Aorta (tissue), 5 donors: ENCODE data around the gene TRIM7. TPM values are rescaled to one million over a fixed set of nuclear protein-coding genes. Genes with fewer than 3 reads are reported as not detected.

Source experiments
- ATAC-seq: fragments of 200-7000 bp; cut with Tn5 transposase; one replicate; pipeline ENCODE4 v1.9.1; 2022; ENCODE audit warnings: moderate library complexity; ENCODE audit not compliant: low FRiP score
- DNase-seq, 2 donors: peaks; one replicate each; pipeline ENCODE4 v3.0.0-alpha.2; 2020
- H3K27ac ChIP-seq, 2 donors: one replicate each; pipeline ENCODE4 v1.5.1; 2013; ENCODE audit warnings: low read length in 2 of 2, mild to moderate bottlenecking in 2 of 2, moderate library complexity in 2 of 2, control low read depth in 1 of 2, inconsistent platforms in 1 of 2, low read depth in 1 of 2
- H3K27me3 ChIP-seq, 2 donors: one replicate each; pipeline ENCODE4 v1.6.1; 2013; ENCODE audit warnings: control low read depth in 1 of 2, low read length in 1 of 2, mild to moderate bottlenecking in 1 of 2, moderate library complexity in 1 of 2; ENCODE audit not compliant: insufficient read depth in 2 of 2, control insufficient read depth in 1 of 2
- H3K36me3 ChIP-seq, 2 donors: one replicate each; pipeline ENCODE4 v1.6.1; 2013; ENCODE audit warnings: control low read depth in 1 of 2, low read length in 1 of 2, mild to moderate bottlenecking in 1 of 2; ENCODE audit not compliant: insufficient read depth in 2 of 2, control insufficient read depth in 1 of 2
- H3K4me1 ChIP-seq, 2 donors: one replicate each; pipeline ENCODE4 v1.6.1; 2013; ENCODE audit warnings: low read length in 2 of 2, control low read depth in 1 of 2, mild to moderate bottlenecking in 1 of 2, moderate library complexity in 1 of 2; ENCODE audit not compliant: insufficient read depth in 2 of 2, control insufficient read depth in 1 of 2
- H3K4me3 ChIP-seq, 2 donors: one replicate each; pipeline ENCODE4 v1.5.1; 2013; ENCODE audit warnings: low read length in 2 of 2, control low read depth in 1 of 2, mild to moderate bottlenecking in 1 of 2
- H3K9me3 ChIP-seq: one replicate; pipeline ENCODE4 v1.6.1; 2013; ENCODE audit warnings: mild to moderate bottlenecking, low read length; ENCODE audit not compliant: control insufficient read depth
- WGBS, 2 donors: extraction: QIAGEN DNeasy Blood & Tissue Kit; methylation state at CpG; one replicate each; pipeline ENCODE4 v1.1.7; 2013; 5-methylcytosine and 5-hydroxymethylcytosine counted together
- intact Hi-C, 2 donors: fragments of 100-400 bp; cut with DNase I; formaldehyde crosslinking; loops; one replicate each; pipeline versions ENCODE4 v1.14.2 to v1.15.0; 2022
- polyA plus RNA-seq, 2 donors: library from polyadenylated mRNA; stranded (reverse); fragments of 200-250 nt; gene quantifications; one replicate each; pipeline ENCODE4 v1.2.3, GENCODE V29; 2013
- total RNA-seq, 2 donors: library from RNA; stranded (reverse); fragmentation: NEBNext Ultra II Directional; extraction: Animal tissue kit (Norgen Biotek cat#: 25700); gene quantifications; one replicate each; pipeline ENCODE4 v1.2.1, GENCODE V29; 2021
- donor health status: healthy with polysubstance abuse.
- donor health status: Bipolar disorder and iron deficiency.
- donor health status: DM: no; HTN: no; CAD: no.
- donor health status: DM: no; HTN: no; CAD: no.
- donor health status: DM: yes; HTN: yes; CAD: no.

Gene TRIM7
- total and polyA plus RNA-seq, 4 donors: 3.0 to 6.9 (median 5.3) TPM

DNA sequence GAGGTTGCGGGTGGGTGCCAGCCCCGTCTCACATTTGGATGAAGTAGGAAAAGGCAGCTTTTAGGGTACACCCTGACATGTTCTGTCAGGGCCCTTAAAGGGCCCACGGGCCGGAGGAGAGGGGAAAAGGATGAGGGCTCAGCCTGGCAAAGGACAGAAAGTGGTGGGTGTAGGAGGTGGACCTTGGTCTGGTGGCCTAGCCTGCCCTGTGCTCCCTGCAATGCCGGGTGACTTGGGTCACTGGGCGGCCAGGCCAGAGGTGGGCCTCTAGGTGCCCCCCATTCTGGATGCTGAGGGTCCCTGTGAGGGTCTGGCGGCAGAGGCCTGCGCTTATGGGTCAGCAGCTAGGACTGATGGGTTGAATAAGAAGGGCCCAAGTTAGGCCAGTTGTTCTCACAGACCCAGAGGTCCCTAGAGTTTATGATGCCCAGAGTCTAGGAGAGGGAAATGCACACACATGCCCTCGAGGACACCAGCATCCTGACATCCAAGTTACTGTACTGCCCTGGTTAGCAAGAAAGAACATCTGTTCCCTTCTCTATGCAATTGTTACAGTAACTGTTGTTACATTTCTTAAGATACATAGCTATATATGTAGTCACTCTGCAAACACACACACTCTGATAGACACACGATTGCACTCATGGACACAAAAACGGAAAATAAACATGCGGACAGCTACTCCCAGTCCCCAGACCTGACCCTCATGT is 12.5 kb downstream of the TRIM7 start:
- Histone ChIP-seq H3K27me3 (no peaks in the 10 kb centered on the region), H3K9me3 (no peaks in the 10 kb centered on the region), H3K4me1 (no peaks in the 10 kb centered on the region), H3K4me3 (peak overlapping the region; percentile 56 to 75), H3K36me3 (no peaks in the 10 kb centered on the region), H3K27ac (no peak overlapping the region)
- DNase-seq (peak in 1 of 2 donors; percentile 53), ATAC-seq (no peak)
- intact Hi-C loops: loop anchor here in 1 of 2 donors (5.0 kb wide), 1 partner anchor 70 kb away; the partner anchor contains the start of gene TRIM52
- WGBS, 2 donors: 49 to 50% methylated on average over 12 of the region's 12 CpGs

DNA sequence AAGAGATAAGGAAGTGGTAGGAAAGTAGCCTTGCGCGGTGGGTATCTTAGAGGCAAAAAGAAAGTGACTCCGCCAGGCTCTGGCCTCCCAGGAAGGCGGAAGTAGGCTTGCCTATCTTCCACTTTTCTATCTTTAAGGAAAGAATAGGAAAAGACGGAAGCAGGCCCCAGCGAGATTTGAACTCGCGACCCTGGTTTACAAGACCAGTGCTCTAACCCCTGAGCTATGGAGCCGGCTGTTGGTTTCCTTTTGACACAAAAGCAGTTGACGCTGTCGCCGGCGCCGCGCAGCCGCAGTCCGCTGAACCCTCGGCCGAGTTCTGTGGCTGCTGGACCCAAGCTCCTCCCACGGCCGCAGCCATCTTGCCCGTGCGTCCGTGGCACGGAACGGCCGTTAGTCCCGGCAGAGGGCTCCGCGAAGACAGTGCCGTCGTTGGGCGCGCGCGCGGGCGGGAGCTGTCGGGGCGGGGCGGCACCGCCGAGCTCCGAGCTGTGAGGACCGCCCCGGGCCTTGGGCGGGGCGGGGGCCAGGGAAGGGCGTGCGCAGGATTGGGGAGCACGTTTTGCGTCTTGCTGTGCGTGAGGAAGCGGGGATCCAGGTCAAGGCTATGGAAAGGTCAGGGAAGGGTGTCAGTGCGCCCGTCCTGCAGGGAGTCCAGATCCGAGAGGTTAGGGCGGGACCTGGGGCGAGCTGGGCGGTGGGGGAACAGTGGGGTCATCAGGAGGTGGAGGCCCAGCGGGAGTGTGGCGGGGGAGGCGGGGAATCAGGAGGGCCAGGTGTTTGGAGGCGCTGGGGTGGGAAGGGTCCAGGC is 13.3 kb downstream of the TRIM7 start:
- Histone ChIP-seq H3K9me3 (no peaks in the 10 kb centered on the region), H3K4me1 (no peaks in the 10 kb centered on the region), H3K4me3 (peak overlapping the region; percentile 56 to 75), H3K36me3 (no peaks in the 10 kb centered on the region), H3K27ac (peak overlapping the region in 1 of 2 donors; percentile 55), H3K27me3 (no peaks in the 10 kb centered on the region)
- peak; percentile 96 to 97 for DNase-seq
- intact Hi-C loops: loop anchor here (1.0 to 5.0 kb wide), 2 partner anchors 27 to 71 kb away; partner anchors contain the start of gene TRIM52 (in 1 of the 2)
- peak; percentile 90 for ATAC-seq
- 1% methylated on average over 58 to 64 of the region's 64 CpGs for WGBS, 2 donors

DNA sequence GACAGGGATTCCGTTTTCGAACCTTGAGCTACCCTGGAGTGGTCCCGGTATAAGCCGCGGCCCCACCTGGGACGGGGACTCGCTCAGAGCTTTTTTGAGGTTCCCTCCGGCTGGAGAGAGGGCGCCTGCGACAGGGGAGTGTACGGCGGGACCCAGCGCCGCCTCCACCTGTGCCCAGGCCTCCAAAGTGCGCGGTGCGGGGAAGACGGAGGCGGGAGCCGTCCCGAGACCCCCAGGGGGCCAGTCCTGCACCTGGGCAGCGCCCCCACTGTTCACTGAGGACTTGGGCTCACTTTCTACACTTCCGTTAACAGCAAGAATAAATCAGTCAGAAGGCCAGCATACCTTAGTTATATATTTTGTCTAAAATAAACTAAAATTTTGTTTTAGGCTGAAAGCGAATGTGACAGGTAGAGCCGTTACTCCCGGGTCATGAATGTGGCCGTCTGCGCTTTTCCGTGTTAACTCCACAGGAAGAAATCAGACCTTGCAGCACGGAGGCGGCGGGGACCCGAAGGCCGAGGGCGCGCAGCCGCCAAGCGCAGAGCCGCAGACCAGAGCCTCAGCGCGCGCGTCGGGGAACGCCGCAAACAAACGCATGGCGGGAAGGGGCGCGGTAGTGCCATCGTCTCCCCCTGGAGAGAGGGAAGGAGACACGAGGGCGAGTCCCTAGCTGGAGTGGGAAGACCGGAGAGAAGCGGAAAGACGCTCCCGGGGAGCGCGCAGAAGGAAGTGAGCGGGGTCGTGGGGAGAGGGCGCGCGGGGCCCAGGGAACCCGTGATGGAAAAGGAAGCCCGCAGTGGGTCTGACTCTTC is 14.1 kb downstream of the TRIM7 start:
- DNase-seq (peak; percentile 70 to 86), ATAC-seq (peak; percentile 28)
- H3K4me1 ChIP-seq: no peaks in the 10 kb centered on the region
- H3K9me3 ChIP-seq: no peaks in the 10 kb centered on the region
- H3K27ac ChIP-seq: peak overlapping the region in 1 of 2 donors; percentile 55
- peak overlapping the region; percentile 43 to 75 for H3K4me3 ChIP-seq
- H3K36me3 ChIP-seq: no peaks in the 10 kb centered on the region
- intact Hi-C loops: loop anchor here (1.0 to 5.0 kb wide), 2 partner anchors 27 to 71 kb away; partner anchors contain the start of gene TRIM52 (in 1 of the 2)
- H3K27me3 ChIP-seq: no peaks in the 10 kb centered on the region
- 1% methylated on average over 64 to 66 of the region's 66 CpGs for WGBS, 2 donors

DNA sequence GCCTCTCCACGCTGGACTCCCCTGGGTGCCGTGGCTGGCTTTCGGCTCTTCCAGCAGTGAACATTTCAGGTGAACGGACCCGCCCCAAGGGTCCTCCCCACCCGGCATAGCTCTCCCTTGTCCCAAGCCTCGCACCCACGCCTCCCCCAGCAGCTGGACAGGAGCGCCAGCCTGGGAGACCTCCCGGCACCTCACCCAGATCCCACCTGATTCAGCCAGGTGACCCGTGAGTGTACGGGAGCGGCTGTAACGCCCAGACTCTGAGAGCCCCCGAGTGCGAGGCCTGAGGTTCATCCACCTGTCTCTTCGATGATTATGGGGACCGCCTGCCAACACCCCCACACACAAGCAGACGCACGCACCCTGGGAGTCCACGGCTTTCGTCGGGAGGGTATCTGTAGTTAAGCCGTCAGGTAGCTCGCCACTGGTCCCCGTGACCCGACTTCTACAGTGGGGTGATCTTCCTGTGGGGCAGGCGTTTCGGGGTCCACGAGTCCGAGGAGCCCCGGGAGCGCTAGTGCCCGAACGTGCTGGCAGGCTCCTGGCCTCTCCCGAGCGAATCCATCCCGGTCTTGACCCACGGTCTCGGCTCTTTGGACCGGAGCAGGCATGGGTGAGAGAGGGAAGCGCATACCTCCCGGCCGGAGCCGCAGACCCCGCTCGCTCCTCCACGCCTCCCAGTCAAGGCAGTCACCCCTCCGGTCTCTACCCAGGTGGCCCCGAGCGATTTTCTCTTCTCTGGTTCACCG is 14.9 kb downstream of the TRIM7 start:
- no peaks in the 10 kb centered on the region for H3K27me3 ChIP-seq
- H3K4me3 ChIP-seq: peak overlapping the region; percentile 75 to 86
- intact Hi-C loops: loop anchor here (2.0 to 10.0 kb wide), 3 partner anchors 17 to 75 kb away; partner anchors contain the start of gene TRIM52 (in 2 of the 2)
- no peaks in the 10 kb centered on the region for H3K4me1 ChIP-seq
- WGBS, 2 donors: 0 to 1% methylated on average over 52 of the region's 52 CpGs
- DNase-seq: peak; percentile 64 to 83
- no peak for ATAC-seq
- no peaks in the 10 kb centered on the region for H3K9me3 ChIP-seq
- no peak overlapping the region for H3K27ac ChIP-seq
- no peaks in the 10 kb centered on the region for H3K36me3 ChIP-seq

DNA sequence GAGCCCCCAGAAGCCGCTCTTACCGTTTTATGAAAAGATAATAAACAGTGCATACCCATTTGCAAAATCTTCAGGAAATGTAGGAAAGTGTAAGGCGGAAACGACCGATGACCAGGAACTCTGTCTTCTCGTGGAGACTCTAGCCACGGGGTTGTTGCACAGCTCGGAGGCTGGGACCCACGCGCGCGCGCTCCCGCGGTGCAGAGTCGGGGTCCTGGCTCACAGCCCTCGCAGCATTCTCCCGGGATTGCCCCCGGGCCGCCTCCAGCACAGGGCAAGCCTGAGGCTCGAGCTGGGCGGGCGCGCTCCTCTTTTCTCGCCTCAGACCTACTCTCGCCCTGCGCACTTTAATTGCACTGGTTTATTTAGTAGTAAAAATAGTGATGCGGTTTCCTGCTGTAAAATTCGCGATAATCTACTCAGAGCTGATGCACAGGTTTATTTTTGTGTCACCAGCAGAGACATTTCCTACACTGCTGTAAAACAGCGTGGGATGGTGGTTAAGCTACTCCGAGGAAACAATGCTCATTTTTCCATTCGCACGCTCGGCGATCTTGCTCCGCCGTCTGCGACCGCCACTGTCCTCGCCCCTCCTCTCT is 15.5 kb downstream of the TRIM7 start:
- DNase-seq (peak in 1 of 2 donors; percentile 84), ATAC-seq (peak; percentile 1)
- no peak overlapping the region for H3K27ac ChIP-seq
- no peaks in the 10 kb centered on the region for H3K27me3 ChIP-seq
- H3K4me3 ChIP-seq: peak overlapping the region; percentile 75 to 86
- no peaks in the 10 kb centered on the region for H3K4me1 ChIP-seq
- intact Hi-C loops: loop anchor here in 1 of 2 donors (2.0 to 10.0 kb wide), 2 partner anchors 17 to 75 kb away; partner anchors contain the start of gene TRIM52
- no peaks in the 10 kb centered on the region for H3K9me3 ChIP-seq
- no peaks in the 10 kb centered on the region for H3K36me3 ChIP-seq
- 0% methylated on average over 41 of the region's 41 CpGs for WGBS, 2 donors

DNA sequence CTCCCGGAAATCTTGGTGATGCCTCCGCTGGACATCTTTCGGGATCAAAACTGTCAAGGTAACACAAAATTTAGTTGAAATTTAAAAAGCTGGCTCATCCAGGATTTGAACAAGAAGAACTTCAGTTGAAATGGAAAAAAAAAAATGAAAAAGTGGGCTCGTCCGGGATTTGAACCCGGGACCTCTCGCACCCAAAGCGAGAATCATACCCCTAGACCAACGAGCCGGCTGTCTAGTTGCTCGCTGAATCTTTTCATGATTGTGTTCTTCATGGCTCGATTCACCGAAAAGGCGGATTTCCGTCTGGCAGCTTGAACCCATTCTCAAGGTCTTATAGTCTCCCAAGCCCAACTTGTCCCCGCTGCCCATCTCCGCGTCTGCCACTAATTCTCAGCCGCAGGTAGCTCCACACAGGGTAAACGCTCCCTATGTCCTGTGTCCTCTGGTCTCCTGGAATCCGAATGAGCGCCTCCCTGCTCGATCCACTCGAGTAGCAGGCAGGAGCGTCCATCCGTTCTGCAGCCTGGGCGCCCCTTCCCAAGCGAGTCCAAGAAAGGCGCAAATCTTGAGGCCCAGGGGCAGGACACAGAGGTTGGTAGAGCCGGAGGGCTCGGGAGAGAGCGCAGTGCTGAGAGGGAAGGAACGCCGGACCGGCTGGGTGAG is 16.2 kb downstream of the TRIM7 start:
- H3K9me3 ChIP-seq: no peaks in the 10 kb centered on the region
- H3K27me3 ChIP-seq: no peaks in the 10 kb centered on the region
- peak overlapping the region in 1 of 2 donors; percentile 52 for H3K27ac ChIP-seq
- H3K4me1 ChIP-seq: no peaks in the 10 kb centered on the region
- intact Hi-C loops: loop anchor here (1.0 to 10.0 kb wide), 5 partner anchors 17 to 76 kb away; partner anchors contain the start of gene TRIM52 (in 1 of the 2)
- H3K4me3 ChIP-seq: peak overlapping the region; percentile 75 to 86
- peak; percentile 78 to 81 for DNase-seq
- H3K36me3 ChIP-seq: no peaks in the 10 kb centered on the region
- WGBS, 2 donors: 0% methylated on average over 35 of the region's 35 CpGs
- peak; percentile 74 for ATAC-seq

DNA sequence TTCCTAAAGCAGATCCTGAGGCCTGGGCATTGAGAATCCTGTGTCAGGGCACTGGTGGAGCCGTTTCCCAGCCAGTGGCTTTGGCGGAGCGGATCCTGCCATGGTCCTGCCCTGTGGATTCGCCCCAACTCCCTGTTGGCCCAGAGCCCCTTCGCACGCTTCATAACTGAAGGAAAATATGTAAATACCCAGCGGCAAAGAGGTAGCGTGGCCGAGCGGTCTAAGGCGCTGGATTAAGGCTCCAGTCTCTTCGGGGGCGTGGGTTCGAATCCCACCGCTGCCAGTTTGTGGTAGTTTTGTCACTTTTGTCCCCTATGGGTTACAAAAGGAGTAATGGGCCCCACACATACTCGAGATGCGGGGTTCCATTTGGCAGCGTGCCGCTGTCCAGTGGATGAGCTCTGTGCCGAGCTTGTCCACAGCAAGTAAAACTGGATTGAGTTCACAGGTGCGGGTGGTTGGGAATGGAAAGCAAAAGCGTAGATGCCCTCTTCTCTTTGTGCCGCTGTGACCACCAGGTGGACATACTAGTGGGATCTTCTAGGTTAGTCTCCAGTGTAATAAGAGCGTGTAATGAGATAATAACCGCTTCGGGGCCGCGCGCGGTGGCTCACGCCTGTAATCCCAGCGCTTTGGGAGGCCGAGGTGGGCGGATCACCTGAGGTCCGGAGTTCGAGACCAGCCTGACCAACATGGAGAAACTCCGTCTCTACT is 17.3 kb downstream of the TRIM7 start:
- 3 to 4% methylated on average over 37 of the region's 37 CpGs for WGBS, 2 donors
- DNase-seq (peak; percentile 76 to 92), ATAC-seq (peak; percentile 33)
- Histone ChIP-seq H3K4me3 (no peak overlapping the region), H3K36me3 (no peaks in the 10 kb centered on the region), H3K27ac (no peak overlapping the region), H3K9me3 (no peaks in the 10 kb centered on the region), H3K27me3 (no peaks in the 10 kb centered on the region), H3K4me1 (no peaks in the 10 kb centered on the region)
- intact Hi-C loops: loop anchor here (1.0 to 10.0 kb wide), 5 partner anchors 19 to 77 kb away; partner anchors contain the start of gene TRIM52 (in 1 of the 2)
